ENCODE data around the gene SLCO1B3. TPM values are rescaled to one million over a fixed set of nuclear protein-coding genes. Genes with fewer than 3 reads are reported as not detected.

SLCO1B3 gene
- total and polyA plus RNA-seq, 9 of the 15 experiments (the other 6 are each of a cell fraction or from before 2014, with no cell fraction given): not detected

DNA sequence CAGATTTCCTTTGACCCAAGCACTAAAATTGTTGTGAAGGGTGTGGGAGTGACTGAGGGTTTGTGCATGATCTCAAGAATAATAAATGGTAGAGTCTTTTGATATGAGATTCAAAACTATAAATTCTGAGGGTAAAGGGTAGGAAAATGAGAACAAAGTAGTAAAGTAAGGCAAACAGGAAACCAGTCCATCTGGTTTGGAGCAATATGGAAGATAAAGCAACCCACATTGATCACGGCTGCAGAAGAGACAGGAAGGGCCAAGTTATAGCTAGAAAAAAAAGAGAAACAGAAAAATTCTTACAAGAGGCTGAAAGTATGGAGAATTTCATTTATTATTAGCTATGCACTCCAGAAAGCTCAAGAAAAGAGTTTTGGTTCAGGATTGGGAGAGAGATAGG lies 4.6 kb upstream of the SLCO1B3 start:
- no TSS peak for BruUV-seq (replicated peaks)

More for the DNA sequence above, 4.6 kb upstream of the SLCO1B3 start:
- CTCF ChIA-PET (ENCODE audit: low intra/inter-chr PET ratio): no interaction called here
- Histone ChIP-seq H2AFZ (ENCODE audit: low read depth, low read length) (no peak overlapping the region), H3K4me2 (ENCODE audit: insufficient read depth, low read length) (no peak overlapping the region), H3K36me3 (ENCODE audit: control insufficient read depth, insufficient read depth, low read length) (no peaks in the 10 kb centered on the region), H4K20me1 (replicated peaks; ENCODE audit: control insufficient read depth, insufficient read depth, low read length) (no peaks in the 10 kb centered on the region), H3K79me2 (ENCODE audit: control insufficient read depth, insufficient read depth, low read length) (no peaks in the 10 kb centered on the region), H3K9me3 (replicated peaks; ENCODE audit: control insufficient read depth, insufficient read depth, low read depth, low read length) (no peaks in the 10 kb centered on the region), H3K4me1 (replicated peaks in 1 of 2; ENCODE audit: control insufficient read depth in 2 of 2, insufficient read depth in 2 of 2, low read length in 2 of 2) (no peaks in the 10 kb centered on the region), H3K4me3 (no peak overlapping the region), H3K27me3 (ENCODE audit: control insufficient read depth in 2 of 2, insufficient read depth in 2 of 2, low read length in 2 of 2) (no peaks in the 10 kb centered on the region), H3K9ac (ENCODE audit: insufficient read depth in 1 of 2, low read depth in 2 of 2, low read length in 2 of 2) (no peak overlapping the region), H3K27ac (ENCODE audit: extremely low read depth, low read depth, low read length) (no peak overlapping the region), H3K9me1 (ENCODE audit: control insufficient read depth, insufficient read depth, low read length) (no peaks in the 10 kb centered on the region)
- POLR2A ChIA-PET: no interaction called here
- no peak for ATAC-seq
- intact Hi-C loops (cut with micrococcal nuclease) (no loop called here), in situ Hi-C loops (cut with MboI) (no loop called here)
- no peak for DNase-seq (ENCODE audit: extremely low read depth in 1 of 4, low spot score in 3 of 4)
- no peak for FAIRE-seq
- TF ChIP-seq PCBP1 (IDR thresholded peaks at IDR 0.05; ENCODE audit: low read depth, low read length, poor library complexity, severe bottlenecking) (no peak), RHOXF2B (CRISPR knock-in tag; conservative IDR thresholded peaks at IDR 0.05) (no peak), BDP1 (IDR thresholded peaks at IDR 0.05; ENCODE audit: insufficient read depth, insufficient read length) (no peak), MCM2 (IDR thresholded peaks at IDR 0.05; ENCODE audit: low read depth) (no peak), ZNF507 (tag; conservative IDR thresholded peaks at IDR 0.05) (no peak), HDAC8 (tag; IDR thresholded peaks at IDR 0.05) (no peak), MAZ (CRISPR knock-in tag; conservative IDR thresholded peaks at IDR 0.05 in 1 of 2, IDR thresholded peaks at IDR 0.05 in 1 of 2) (no peak), EP400 (IDR thresholded peaks at IDR 0.05) (no peak), XRCC4 (IDR thresholded peaks at IDR 0.05; ENCODE audit: extremely low read depth, insufficient read depth, insufficient read length) (no peak), ZSCAN32 (CRISPR knock-in tag; IDR thresholded peaks at IDR 0.05) (no peak)
- TF ChIP-seq, protein P1, sequence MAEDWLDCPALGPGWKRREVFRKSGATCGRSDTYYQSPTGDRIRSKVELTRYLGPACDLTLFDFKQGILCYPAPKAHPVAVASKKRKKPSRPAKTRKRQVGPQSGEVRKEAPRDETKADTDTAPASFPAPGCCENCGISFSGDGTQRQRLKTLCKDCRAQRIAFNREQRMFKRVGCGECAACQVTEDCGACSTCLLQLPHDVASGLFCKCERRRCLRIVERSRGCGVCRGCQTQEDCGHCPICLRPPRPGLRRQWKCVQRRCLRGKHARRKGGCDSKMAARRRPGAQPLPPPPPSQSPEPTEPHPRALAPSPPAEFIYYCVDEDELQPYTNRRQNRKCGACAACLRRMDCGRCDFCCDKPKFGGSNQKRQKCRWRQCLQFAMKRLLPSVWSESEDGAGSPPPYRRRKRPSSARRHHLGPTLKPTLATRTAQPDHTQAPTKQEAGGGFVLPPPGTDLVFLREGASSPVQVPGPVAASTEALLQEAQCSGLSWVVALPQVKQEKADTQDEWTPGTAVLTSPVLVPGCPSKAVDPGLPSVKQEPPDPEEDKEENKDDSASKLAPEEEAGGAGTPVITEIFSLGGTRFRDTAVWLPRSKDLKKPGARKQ (CRISPR knock-in tag; IDR thresholded peaks at IDR 0.05): no peak
- TF ChIP-seq, protein P2, sequence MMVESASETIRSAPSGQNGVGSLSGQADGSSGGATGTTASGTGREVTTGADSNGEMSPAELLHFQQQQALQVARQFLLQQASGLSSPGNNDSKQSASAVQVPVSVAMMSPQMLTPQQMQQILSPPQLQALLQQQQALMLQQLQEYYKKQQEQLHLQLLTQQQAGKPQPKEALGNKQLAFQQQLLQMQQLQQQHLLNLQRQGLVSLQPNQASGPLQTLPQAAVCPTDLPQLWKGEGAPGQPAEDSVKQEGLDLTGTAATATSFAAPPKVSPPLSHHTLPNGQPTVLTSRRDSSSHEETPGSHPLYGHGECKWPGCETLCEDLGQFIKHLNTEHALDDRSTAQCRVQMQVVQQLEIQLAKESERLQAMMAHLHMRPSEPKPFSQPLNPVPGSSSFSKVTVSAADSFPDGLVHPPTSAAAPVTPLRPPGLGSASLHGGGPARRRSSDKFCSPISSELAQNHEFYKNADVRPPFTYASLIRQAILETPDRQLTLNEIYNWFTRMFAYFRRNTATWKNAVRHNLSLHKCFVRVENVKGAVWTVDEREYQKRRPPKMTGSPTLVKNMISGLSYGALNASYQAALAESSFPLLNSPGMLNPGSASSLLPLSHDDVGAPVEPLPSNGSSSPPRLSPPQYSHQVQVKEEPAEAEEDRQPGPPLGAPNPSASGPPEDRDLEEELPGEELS (CRISPR knock-in tag; IDR thresholded peaks at IDR 0.05; ENCODE audit: borderline replicate concordance): no peak
- TF ChIP-seq, protein P3, sequence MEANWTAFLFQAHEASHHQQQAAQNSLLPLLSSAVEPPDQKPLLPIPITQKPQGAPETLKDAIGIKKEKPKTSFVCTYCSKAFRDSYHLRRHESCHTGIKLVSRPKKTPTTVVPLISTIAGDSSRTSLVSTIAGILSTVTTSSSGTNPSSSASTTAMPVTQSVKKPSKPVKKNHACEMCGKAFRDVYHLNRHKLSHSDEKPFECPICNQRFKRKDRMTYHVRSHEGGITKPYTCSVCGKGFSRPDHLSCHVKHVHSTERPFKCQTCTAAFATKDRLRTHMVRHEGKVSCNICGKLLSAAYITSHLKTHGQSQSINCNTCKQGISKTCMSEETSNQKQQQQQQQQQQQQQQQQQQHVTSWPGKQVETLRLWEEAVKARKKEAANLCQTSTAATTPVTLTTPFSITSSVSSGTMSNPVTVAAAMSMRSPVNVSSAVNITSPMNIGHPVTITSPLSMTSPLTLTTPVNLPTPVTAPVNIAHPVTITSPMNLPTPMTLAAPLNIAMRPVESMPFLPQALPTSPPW (CRISPR knock-in tag; IDR thresholded peaks at IDR 0.05): no peak
- TF ChIP-seq, protein P4, sequence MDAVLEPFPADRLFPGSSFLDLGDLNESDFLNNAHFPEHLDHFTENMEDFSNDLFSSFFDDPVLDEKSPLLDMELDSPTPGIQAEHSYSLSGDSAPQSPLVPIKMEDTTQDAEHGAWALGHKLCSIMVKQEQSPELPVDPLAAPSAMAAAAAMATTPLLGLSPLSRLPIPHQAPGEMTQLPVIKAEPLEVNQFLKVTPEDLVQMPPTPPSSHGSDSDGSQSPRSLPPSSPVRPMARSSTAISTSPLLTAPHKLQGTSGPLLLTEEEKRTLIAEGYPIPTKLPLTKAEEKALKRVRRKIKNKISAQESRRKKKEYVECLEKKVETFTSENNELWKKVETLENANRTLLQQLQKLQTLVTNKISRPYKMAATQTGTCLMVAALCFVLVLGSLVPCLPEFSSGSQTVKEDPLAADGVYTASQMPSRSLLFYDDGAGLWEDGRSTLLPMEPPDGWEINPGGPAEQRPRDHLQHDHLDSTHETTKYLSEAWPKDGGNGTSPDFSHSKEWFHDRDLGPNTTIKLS (IDR thresholded peaks at IDR 0.05; ENCODE audit: borderline replicate concordance, low read depth): no peak
- TF ChIP-seq, protein P5, sequence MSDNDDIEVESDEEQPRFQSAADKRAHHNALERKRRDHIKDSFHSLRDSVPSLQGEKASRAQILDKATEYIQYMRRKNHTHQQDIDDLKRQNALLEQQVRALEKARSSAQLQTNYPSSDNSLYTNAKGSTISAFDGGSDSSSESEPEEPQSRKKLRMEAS (CRISPR knock-in tag; IDR thresholded peaks at IDR 0.05): no peak
- 0% methylated on average over 1 of the region's 1 CpG for WGBS (ENCODE audit: insufficient coverage, low coverage, missing lambda C conversion rate)
